ENCODE results near the gene TRAPPC3. TPM values are rescaled to one million over a fixed set of nuclear protein-coding genes. Genes with fewer than 3 reads are reported as not detected.

The TRAPPC3 gene
- total and polyA plus RNA-seq, 2 donors from 2014 or later = 58.4 to 102 TPM

- intact Hi-C loops (cut with DNase I) = no loop called here
- H3K36me3 ChIP-seq (ENCODE audit: control insufficient read depth in 2 of 3, insufficient read depth in 3 of 3, low read length in 3 of 3) = no peaks in the 10 kb centered on the region
- peak overlapping the region in 2 of 3 donors; percentile 57 to 78 for H3K9ac ChIP-seq (ENCODE audit: low read length in 3 of 3)
- H3K27ac ChIP-seq (ENCODE audit: low read depth in 2 of 2, low read length in 2 of 2) = peak overlapping the region; percentile 94 to 99
- H3K4me1 ChIP-seq (ENCODE audit: control insufficient read depth in 2 of 3, insufficient read depth in 2 of 3, low read depth in 1 of 3, low read length in 3 of 3) = peaks cover 7 to 24% (median 20%) of the 10 kb centered on the region in 3 donors
- peak; percentile 94 to 97 (median 96) for DNase-seq
- no peaks in the 10 kb centered on the region for H3K27me3 ChIP-seq (ENCODE audit: control insufficient read depth, insufficient read depth, low read length)
- FAIRE-seq = peak; percentile 76
- no peaks in the 10 kb centered on the region for H3K9me3 ChIP-seq (ENCODE audit: control insufficient read depth in 2 of 3, insufficient read depth in 1 of 3, low read length in 3 of 3)
- TF ChIP-seq, protein P1, sequence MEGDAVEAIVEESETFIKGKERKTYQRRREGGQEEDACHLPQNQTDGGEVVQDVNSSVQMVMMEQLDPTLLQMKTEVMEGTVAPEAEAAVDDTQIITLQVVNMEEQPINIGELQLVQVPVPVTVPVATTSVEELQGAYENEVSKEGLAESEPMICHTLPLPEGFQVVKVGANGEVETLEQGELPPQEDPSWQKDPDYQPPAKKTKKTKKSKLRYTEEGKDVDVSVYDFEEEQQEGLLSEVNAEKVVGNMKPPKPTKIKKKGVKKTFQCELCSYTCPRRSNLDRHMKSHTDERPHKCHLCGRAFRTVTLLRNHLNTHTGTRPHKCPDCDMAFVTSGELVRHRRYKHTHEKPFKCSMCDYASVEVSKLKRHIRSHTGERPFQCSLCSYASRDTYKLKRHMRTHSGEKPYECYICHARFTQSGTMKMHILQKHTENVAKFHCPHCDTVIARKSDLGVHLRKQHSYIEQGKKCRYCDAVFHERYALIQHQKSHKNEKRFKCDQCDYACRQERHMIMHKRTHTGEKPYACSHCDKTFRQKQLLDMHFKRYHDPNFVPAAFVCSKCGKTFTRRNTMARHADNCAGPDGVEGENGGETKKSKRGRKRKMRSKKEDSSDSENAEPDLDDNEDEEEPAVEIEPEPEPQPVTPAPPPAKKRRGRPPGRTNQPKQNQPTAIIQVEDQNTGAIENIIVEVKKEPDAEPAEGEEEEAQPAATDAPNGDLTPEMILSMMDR (IDR thresholded peaks at IDR 0.05; ENCODE audit: borderline replicate concordance, extremely low read depth, insufficient read depth) = no peak
- peak overlapping the region in 1 of 3 donors; percentile 38 for H3K4me3 ChIP-seq (ENCODE audit: low read length in 3 of 3)
Observed at GRCh38 chr1:36150296-36151133, 1.2 kb upstream of the TRAPPC3 start.

DNA sequence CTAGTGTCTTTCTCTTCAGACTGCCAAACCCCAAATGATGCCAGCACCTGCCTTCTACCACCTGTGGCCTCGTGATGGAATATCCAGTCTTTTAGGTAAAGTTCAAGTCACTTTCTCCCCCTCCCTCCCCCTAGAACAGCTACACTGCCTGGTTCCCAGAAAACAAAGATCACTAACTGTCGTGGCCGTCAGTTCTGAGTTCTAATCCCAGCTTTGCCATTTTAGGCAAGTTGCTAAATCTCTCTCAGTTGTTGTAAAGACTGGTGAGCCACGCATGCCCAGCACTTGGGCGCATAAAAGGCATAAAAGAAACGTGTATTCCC lies 648 bp upstream of the TRAPPC3 start:
- peak overlapping the region in 1 of 3 donors; percentile 42 for H3K4me3 ChIP-seq (ENCODE audit: low read length in 3 of 3)
- DNase-seq (no peak), FAIRE-seq (no peak)
- H3K4me1 ChIP-seq (ENCODE audit: control insufficient read depth in 2 of 3, insufficient read depth in 2 of 3, low read depth in 1 of 3, low read length in 3 of 3) = peaks cover 7 to 22% (median 17%) of the 10 kb centered on the region in 3 donors
- no peaks in the 10 kb centered on the region for H3K9me3 ChIP-seq (ENCODE audit: control insufficient read depth in 2 of 3, insufficient read depth in 1 of 3, low read length in 3 of 3)
- intact Hi-C loops (cut with DNase I) = no loop called here
- H3K27me3 ChIP-seq (ENCODE audit: control insufficient read depth, insufficient read depth, low read length) = no peaks in the 10 kb centered on the region
- H3K9ac ChIP-seq (ENCODE audit: low read length in 3 of 3) = peak overlapping the region in 1 of 3 donors; percentile 41
- peak overlapping the region; percentile 94 to 99 for H3K27ac ChIP-seq (ENCODE audit: low read depth in 2 of 2, low read length in 2 of 2)
- TF ChIP-seq, protein P1 (IDR thresholded peaks at IDR 0.05; ENCODE audit: borderline replicate concordance, extremely low read depth, insufficient read depth) = no peak
- H3K36me3 ChIP-seq (ENCODE audit: control insufficient read depth in 2 of 3, insufficient read depth in 3 of 3, low read length in 3 of 3) = no peaks in the 10 kb centered on the region

DNA sequence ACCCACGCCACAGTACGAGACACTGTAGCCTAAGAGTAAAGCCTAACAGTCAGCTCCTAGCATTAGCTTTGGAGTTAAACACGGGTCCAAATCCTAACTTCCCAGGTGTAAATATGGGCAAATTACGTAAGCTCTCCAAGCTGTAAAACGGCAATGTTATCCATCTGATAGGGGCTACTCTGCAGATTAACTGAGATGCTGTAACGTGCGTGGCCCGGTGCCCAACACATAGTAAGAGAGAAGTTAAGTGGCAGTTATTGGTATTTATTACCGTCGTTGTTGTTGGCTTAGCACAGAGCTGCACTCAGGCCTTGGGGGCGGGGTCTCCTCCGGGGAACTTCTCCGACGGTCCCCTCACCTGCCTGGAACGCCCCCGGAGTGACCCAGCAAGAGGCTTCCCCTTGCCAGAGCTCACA lies 457 bp downstream of the TRAPPC3 start:
- intact Hi-C loops (cut with DNase I) = no loop called here
- peaks cover 7 to 19% (median 14%) of the 10 kb centered on the region in 3 donors for H3K4me1 ChIP-seq (ENCODE audit: control insufficient read depth in 2 of 3, insufficient read depth in 2 of 3, low read depth in 1 of 3, low read length in 3 of 3)

More for the DNA sequence above, 457 bp downstream of the TRAPPC3 start:
- TF ChIP-seq, protein P1 (IDR thresholded peaks at IDR 0.05; ENCODE audit: borderline replicate concordance, extremely low read depth, insufficient read depth) = no peak
- H3K4me3 ChIP-seq (ENCODE audit: low read length in 3 of 3) = peak overlapping the region; percentile 60 to 96 (median 76)
- H3K9ac ChIP-seq (ENCODE audit: low read length in 3 of 3) = peak overlapping the region; percentile 31 to 85 (median 62)
- FAIRE-seq (no peak), DNase-seq (no peak)
- H3K27me3 ChIP-seq (ENCODE audit: control insufficient read depth, insufficient read depth, low read length) = no peaks in the 10 kb centered on the region
- H3K27ac ChIP-seq (ENCODE audit: low read depth in 2 of 2, low read length in 2 of 2) = peak overlapping the region; percentile 91 to 94
- no peaks in the 10 kb centered on the region for H3K36me3 ChIP-seq (ENCODE audit: control insufficient read depth in 2 of 3, insufficient read depth in 3 of 3, low read length in 3 of 3)
- H3K9me3 ChIP-seq (ENCODE audit: control insufficient read depth in 2 of 3, insufficient read depth in 1 of 3, low read length in 3 of 3) = no peaks in the 10 kb centered on the region

All from kidney (tissue), 14 donors.